CD14-positive monocyte (primary cell): ENCODE measurements around the gene MRPL24. TPM values are rescaled to one million over a fixed set of nuclear protein-coding genes. Genes with fewer than 3 reads are reported as not detected.

Experiments used
- DNase-seq, 3 donors: peaks; one replicate each; pipeline ENCODE4 v3.0.0-alpha.2; 2011 to 2022
- H2AFZ ChIP-seq: 2 replicates; pipeline ENCODE4 v1.6.0; 2012; ENCODE audit warnings: mild to moderate bottlenecking, low read depth, low read length, inconsistent platforms; ENCODE audit not compliant: insufficient read depth, poor library complexity, severe bottlenecking
- H3K27ac ChIP-seq, 2 donors: 1 replicate in 1 of 2; 2 replicates in 1 of 2; pipeline ENCODE4 v1.5.1; 2012 to 2013; ENCODE audit warnings: low read length in 2 of 2, control low read depth in 1 of 2, inconsistent platforms in 1 of 2, low read depth in 1 of 2, mild to moderate bottlenecking in 1 of 2
- H3K27me3 ChIP-seq, 2 donors: one replicate each; pipeline versions ENCODE4 v1.6.0 to v1.6.1; 2011 to 2013; ENCODE audit warnings: low read length in 2 of 2; ENCODE audit not compliant: control insufficient read depth in 2 of 2, insufficient read depth in 2 of 2
- H3K36me3 ChIP-seq, 2 donors: replicated peaks in 1 of 2; 1 replicate in 1 of 2; 2 replicates in 1 of 2; pipeline versions ENCODE4 v1.5.1 to v1.6.1; 2012 to 2013; ENCODE audit warnings: low read length in 2 of 2, control low read depth in 1 of 2, inconsistent platforms in 1 of 2, mild to moderate bottlenecking in 1 of 2; ENCODE audit not compliant: insufficient read depth in 2 of 2, control insufficient read depth in 1 of 2
- H3K4me1 ChIP-seq, 2 donors: 1 replicate in 1 of 2; 2 replicates in 1 of 2; pipeline versions ENCODE4 v1.5.1 to v1.6.1; 2012 to 2013; ENCODE audit warnings: low read length in 2 of 2, control low read depth in 1 of 2, inconsistent platforms in 1 of 2, mild to moderate bottlenecking in 1 of 2, moderate library complexity in 1 of 2; ENCODE audit not compliant: insufficient read depth in 2 of 2, control insufficient read depth in 1 of 2
- H3K4me2 ChIP-seq: replicated peaks from 2 replicates; pipeline ENCODE3; 2012; ENCODE audit warnings: low read length, moderate library complexity, mild to moderate bottlenecking; ENCODE audit not compliant: poor library complexity, severe bottlenecking; ENCODE audit errors: extremely low read depth
- H3K4me3 ChIP-seq, 3 experiments: fragments of 200-600 bp in 1 of 3; sonication (generic) in 1 of 3; replicated peaks in 1 of 3; 1 replicate in 2 of 3; 2 replicates in 1 of 3; pipeline ENCODE4 v1.5.1; 2011 to 2013; ENCODE audit warnings: low read length in 3 of 3, mild to moderate bottlenecking in 3 of 3, control low read depth in 2 of 3, low read depth in 2 of 3, inconsistent platforms in 1 of 3, moderate library complexity in 1 of 3
- H3K79me2 ChIP-seq: 2 replicates; pipeline ENCODE4 v1.6.0; 2012; ENCODE audit warnings: mild to moderate bottlenecking, control low read depth, inconsistent platforms, low read length, moderate library complexity; ENCODE audit not compliant: insufficient read depth
- H3K9ac ChIP-seq: 2 replicates; pipeline ENCODE4 v1.6.0; 2017; ENCODE audit warnings: low read length, mild to moderate bottlenecking; ENCODE audit not compliant: insufficient read depth, poor library complexity, severe bottlenecking
- H3K9me3 ChIP-seq, 2 donors: replicated peaks in 1 of 2; 1 replicate in 1 of 2; 2 replicates in 1 of 2; pipeline versions ENCODE4 v1.5.1 to v1.6.1; 2012 to 2013; ENCODE audit warnings: low read length in 2 of 2, control low read depth in 1 of 2; ENCODE audit not compliant: control insufficient read depth in 1 of 2, insufficient read depth in 1 of 2
- H4K20me1 ChIP-seq: 2 replicates; pipeline ENCODE4 v1.6.0; 2012; ENCODE audit warnings: mild to moderate bottlenecking, low read length, control low read depth, moderate library complexity; ENCODE audit not compliant: insufficient read depth
- H3K27ac Mint-ChIP-seq, 7 donors: one replicate each; pipeline ENCODE4 v1.8.0; 2020; ENCODE audit warnings: mild to moderate bottlenecking in 7 of 7, mixed read lengths in 7 of 7, moderate library complexity in 6 of 7, inconsistent platforms in 2 of 7
- H3K27me3 Mint-ChIP-seq, 3 donors: one replicate each; pipeline ENCODE4 v1.8.0; 2021 to 2022; ENCODE audit warnings: low read depth in 3 of 3, mild to moderate bottlenecking in 3 of 3, mixed read lengths in 3 of 3, moderate library complexity in 3 of 3, inconsistent platforms in 1 of 3
- H3K36me3 Mint-ChIP-seq, 2 donors: one replicate each; pipeline ENCODE4 v1.8.0; 2020; ENCODE audit warnings: mixed read lengths in 2 of 2, inconsistent platforms in 1 of 2, mild to moderate bottlenecking in 1 of 2
- H3K4me1 Mint-ChIP-seq: one replicate; pipeline ENCODE4 v1.8.0; 2020; ENCODE audit warnings: mild to moderate bottlenecking, mixed read lengths
- H3K4me3 Mint-ChIP-seq, 2 donors: one replicate each; pipeline ENCODE4 v1.8.0; 2020; ENCODE audit warnings: mild to moderate bottlenecking in 2 of 2, mixed read lengths in 2 of 2, moderate library complexity in 1 of 2
- H3K9me3 Mint-ChIP-seq, 7 donors: one replicate each; pipeline ENCODE4 v1.8.0; 2020 to 2022; ENCODE audit warnings: mixed read lengths in 7 of 7, mild to moderate bottlenecking in 6 of 7, moderate library complexity in 6 of 7, inconsistent platforms in 2 of 7
- CTCF ChIP-seq: fragments of 200-600 bp; IDR thresholded peaks from one replicate; pipeline ENCODE4 v1.8.0; 2022; ENCODE audit warnings: antibody characterized with exemption, mild to moderate bottlenecking
- WGBS: methylation state at CpG from one replicate; pipeline ENCODE4 v1.1.5; 2013; ENCODE audit warnings: missing lambda C conversion rate; ENCODE audit not compliant: insufficient coverage; 5-methylcytosine and 5-hydroxymethylcytosine counted together
- intact Hi-C, 2 donors: fragments of 100-400 bp; cut with micrococcal nuclease; formaldehyde crosslinking; loops; one replicate each; pipeline versions ENCODE4 v1.15.0 to v1.15.1; 2023
- polyA plus RNA-seq, 3 donors: library from polyadenylated mRNA; depleted of rRNA in 1 of 3; unstranded in 2 of 3; stranded (reverse) in 1 of 3; fragments of 300-500 nt in 2 of 3; fragments of >200 nt in 1 of 3; fragmentation: Illumina TruSeq in 2 of 3; gene quantifications; 1 replicate in 2 of 3; 2 replicates in 1 of 3; pipeline ENCODE4 v1.2.3, GENCODE V29; 2012 to 2021

The MRPL24 gene
- polyA plus RNA-seq, 3 donors, result 28.7 to 47.0 (median 38.4) TPM

- Histone ChIP-seq H3K4me2 (peak overlapping the region; percentile 95), H3K4me1 (peaks cover 31 to 37% of the 10 kb centered on the region in 2 donors), H3K36me3 (peaks cover 13 to 36% of the 10 kb centered on the region in 2 donors), H2AFZ (peak overlapping the region; percentile 82), H3K9ac (peak overlapping the region; percentile 100), H3K27me3 (no peaks in the 10 kb centered on the region), H4K20me1 (peaks cover 32% of the 10 kb centered on the region), H3K9me3 (no peaks in the 10 kb centered on the region), H3K27ac (peak overlapping the region in 1 of 2 donors; percentile 97), H3K79me2 (peaks cover 71% of the 10 kb centered on the region), H3K4me3 (peak overlapping the region; percentile 70 to 95 (median 79))
- H3K4me3 Mint-ChIP-seq, result no peak overlapping the region
- 83% methylated on average over 4 of the region's 8 CpGs for WGBS
- peaks cover 33% of the 10 kb centered on the region for H3K4me1 Mint-ChIP-seq
- H3K36me3 Mint-ChIP-seq, result peaks cover 27 to 33% of the 10 kb centered on the region in 2 donors
- H3K27me3 Mint-ChIP-seq, result peaks cover 0 to 2% (median 0%) of the 10 kb centered on the region in 3 donors
- TF ChIP-seq CTCF, result no peak
- peak overlapping the region in 1 of 7 donors; percentile 18 for H3K27ac Mint-ChIP-seq
- H3K9me3 Mint-ChIP-seq, result no peaks in the 10 kb centered on the region
- intact Hi-C loops, result loop anchor here in 1 of 2 donors (5.0 kb wide), 1 partner anchor 36 kb away; no protein-coding TSS in a partner anchor
- no peak for DNase-seq
Observed at GRCh38 chr1:156768610-156769295, 27.9 kb upstream of the MRPL24 start.

DNA sequence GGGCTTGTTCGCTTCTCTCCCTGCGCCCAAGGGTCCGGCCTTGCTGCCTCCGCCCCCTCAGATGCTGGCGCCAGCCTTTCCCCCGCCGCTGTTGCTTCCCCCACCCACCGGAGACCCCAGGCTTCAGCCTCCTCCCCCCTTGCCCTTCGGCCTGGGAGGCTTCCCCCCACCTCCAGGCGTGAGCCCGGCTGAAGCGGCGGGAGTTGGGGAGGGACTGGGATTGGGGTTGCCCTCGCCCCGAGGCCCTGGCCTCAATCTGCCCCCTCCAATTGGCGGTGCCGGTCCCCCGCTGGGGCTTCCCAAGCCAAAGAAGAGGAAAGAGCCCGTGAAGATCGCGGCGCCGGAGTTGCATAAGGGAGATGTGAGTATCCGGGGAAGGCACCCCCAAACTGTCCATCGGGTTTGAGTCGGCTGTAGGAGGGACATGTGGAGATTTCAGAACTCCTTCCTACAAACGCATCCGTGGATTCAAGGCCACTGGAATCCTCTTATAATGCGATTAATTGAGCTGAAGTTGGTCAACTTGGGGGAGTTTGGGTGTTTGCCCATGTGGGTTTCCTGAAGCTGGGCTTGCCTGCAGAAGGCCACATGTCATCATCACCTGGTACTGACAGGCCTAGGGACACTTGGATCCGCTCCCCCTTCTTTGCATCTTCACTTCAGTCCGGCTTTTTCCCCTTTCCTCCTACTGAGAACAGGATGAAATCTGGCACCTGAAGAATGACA, 27.2 kb upstream of the MRPL24 start:
- no peaks in the 10 kb centered on the region for H3K9me3 ChIP-seq
- peak overlapping the region; percentile 70 to 95 (median 79) for H3K4me3 ChIP-seq
- peaks cover 33% of the 10 kb centered on the region for H3K4me1 Mint-ChIP-seq
- H3K36me3 ChIP-seq, result peaks cover 11 to 29% of the 10 kb centered on the region in 2 donors
- peaks cover 31 to 37% of the 10 kb centered on the region in 2 donors for H3K4me1 ChIP-seq
- DNase-seq, result peak in 2 of 3 donors; percentile 54 to 83
- peak overlapping the region; percentile 100 for H3K9ac ChIP-seq
- peaks cover 25% of the 10 kb centered on the region for H4K20me1 ChIP-seq
- no peaks in the 10 kb centered on the region for H3K27me3 ChIP-seq
- no peaks in the 10 kb centered on the region for H3K9me3 Mint-ChIP-seq
- peak overlapping the region; percentile 95 for H3K4me2 ChIP-seq
- H3K27ac Mint-ChIP-seq, result no peak overlapping the region
- peaks cover 64% of the 10 kb centered on the region for H3K79me2 ChIP-seq
- H3K4me3 Mint-ChIP-seq, result no peak overlapping the region
- H3K27ac ChIP-seq, result peak overlapping the region; percentile 93 to 97
- peak overlapping the region; percentile 82 for H2AFZ ChIP-seq
- peaks cover 0 to 2% (median 0%) of the 10 kb centered on the region in 3 donors for H3K27me3 Mint-ChIP-seq
- intact Hi-C loops, result loop anchor here (1.0 to 5.0 kb wide), 4 partner anchors 17 to 40 kb away; partner anchors contain the start of genes HDGF (in 2 of the 2), MRPL24 (in 2 of the 2), ISG20L2 (in 1 of the 2) and METTL25B (in 1 of the 2)
- peaks cover 20 to 28% of the 10 kb centered on the region in 2 donors for H3K36me3 Mint-ChIP-seq
- no peak for TF ChIP-seq CTCF
- 4% methylated on average over 10 of the region's 31 CpGs for WGBS
